IPS DF 19.7 (cell line): ENCODE measurements around the gene EFHC2.

ENCODE experiments used
- DNase-seq: peaks from one replicate; pipeline ENCODE4 v3.0.0-alpha.2; 2013; ENCODE audit warnings: low read depth, low spot score

EFHC2 gene

DNA sequence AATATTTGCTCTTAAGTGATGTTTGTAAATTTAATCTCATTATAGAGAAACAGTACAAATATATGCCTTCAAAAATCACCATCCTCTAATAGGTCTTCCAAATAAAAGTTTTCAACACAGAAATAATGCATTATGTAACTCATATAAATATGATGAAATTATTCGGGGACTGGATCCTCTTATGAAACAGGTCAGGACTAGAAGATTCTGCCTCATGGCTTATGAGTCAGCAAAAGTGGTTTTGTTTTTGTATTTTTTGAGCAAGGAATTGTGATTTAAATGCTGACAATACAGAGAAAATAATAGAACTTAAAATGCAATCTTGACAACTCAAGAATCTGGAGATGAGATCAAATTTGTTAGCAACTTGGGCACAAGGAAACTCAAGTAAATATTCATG, 190.6 kb downstream of the EFHC2 start:
- no peak for DNase-seq

DNA sequence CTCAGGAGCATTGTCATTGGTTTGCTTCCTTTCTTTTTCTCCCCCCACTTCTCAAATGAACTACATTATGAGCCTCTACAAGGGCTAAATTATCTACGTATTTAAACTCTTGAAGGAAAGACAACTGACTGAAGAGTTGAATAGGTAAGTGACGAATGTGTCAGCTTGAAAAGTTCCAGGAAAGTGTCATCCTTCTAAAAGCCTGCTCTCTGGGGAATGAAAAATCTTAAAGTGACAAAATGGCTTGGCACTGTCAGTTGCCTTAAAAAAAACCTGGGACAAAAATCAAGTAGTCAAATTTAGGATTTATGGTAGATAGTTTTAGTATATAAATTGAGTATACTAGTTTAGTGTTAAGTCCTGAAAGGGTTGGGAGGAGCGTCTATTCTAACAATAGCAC, 196.3 kb downstream of the EFHC2 start:
- no peak for DNase-seq

DNA sequence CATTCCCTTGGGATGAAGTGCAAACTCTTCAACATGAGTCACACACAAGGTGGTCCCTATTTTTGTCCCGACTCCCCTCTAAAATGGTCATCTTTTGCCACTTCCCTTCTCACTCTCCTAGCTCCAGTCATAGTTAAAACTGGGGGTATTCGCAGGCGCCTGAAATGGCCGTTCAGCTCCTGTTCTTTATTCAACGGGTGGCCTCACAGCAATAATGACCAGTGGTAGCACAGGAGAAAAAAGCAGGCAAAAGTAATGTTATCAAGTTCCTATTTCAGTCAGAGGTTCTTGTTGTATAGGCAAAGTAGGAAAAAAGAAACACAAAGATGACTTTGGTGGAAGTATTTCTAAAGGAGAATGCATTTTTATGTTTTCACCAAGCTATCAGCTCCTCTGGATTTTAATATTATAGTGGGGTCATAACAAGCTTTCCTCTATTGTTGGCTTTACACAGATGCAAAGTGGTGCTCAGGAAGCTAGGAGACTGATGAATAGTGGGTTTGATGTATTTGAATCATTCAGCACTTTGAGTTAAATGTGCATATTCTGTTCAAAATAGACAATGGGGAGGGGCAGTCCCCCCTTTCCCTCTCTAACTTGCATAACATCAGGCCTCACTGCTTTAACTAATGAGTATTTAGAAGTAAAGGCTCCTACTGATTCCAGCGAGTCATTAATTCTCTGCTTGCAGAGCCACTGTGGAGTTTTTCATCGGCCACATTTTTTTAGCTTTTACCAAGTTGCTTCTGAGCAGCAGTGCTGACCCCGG, 199.1 kb downstream of the EFHC2 start:
- DNase-seq = no peak

DNA sequence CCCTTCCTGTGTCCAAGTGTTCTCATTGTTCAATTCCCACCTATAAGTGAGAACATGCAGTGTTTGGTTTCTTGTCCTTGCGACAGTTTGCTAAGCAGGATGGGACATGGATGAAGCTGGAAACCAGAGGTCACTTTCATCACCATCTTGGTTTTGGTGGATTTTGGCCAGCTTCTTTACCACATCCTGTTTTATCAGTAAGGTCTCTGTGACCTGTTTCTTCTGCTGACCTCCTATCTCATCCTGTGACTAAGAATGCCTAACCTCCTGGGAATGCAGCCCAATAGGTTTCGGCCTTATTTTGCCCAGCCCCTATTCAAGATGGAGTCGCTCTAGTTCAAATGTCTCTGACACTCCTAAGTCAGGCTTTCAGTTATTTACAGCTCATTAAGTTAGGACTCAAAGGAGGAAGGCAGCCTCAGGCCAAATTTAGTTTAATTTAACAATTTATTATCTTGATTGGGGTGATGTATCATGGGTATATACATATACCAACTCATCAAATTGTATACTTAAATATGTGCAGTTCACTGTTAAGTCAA, 200.3 kb downstream of the EFHC2 start:
- DNase-seq = no peak

DNA sequence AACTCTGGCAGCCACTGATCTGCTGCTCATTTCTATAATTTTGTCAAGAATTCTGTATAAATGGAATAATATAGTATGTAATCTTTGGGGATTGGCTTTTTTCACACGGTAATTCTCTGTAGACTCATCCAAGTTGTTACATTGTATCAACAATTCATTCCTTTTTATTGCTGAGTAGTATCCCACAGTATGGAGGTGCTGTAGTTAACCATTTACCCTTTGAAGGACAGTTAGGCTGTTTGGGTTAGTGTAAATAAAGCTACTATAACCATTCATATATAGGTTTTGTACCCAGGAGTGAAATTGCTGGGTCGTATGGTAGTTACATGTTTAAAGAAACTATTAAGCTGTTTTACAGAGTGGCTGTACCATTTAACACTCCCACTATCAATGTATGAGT, 213.3 kb downstream of the EFHC2 start:
- no peak for DNase-seq

DNA sequence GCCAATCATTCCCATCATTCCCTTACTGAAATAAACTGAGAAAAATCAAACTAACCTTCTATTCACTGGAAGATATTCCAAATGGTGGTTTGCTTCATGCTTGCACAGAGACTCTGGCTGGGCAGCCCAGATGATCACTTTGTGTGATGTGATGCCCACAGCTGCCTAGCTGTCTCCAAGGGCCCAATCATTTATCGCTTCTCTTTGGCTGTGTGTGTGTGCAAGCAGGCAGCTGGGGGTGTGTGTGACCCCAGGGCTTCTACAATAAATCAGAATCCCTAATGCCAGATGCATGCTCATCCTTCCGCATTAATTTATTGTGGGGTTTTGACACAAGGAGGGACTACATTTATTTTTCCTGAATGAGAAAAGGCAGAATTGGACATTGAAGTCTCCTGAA, 230.1 kb downstream of the EFHC2 start:
- DNase-seq = no peak

DNA sequence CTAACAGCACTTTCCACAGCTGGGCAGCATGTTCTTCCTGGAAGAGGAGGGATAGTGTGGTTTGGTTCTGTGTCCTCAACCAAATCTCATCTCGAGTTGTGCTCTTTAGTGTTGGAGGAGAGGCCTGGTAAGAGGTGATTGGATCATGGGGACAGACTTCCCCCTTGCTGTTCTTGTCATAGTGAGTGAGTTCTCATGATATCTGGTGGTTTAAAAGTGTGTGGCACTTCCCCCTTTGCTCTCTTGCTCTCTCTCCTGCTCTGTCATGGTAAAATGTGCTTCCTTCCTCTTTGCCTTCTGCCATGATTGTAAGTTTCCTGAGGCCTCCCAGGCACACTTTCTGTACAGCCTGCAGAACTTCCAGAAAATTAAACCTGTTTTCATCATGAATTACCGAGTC, 236.6 kb downstream of the EFHC2 start:
- no peak for DNase-seq

DNA sequence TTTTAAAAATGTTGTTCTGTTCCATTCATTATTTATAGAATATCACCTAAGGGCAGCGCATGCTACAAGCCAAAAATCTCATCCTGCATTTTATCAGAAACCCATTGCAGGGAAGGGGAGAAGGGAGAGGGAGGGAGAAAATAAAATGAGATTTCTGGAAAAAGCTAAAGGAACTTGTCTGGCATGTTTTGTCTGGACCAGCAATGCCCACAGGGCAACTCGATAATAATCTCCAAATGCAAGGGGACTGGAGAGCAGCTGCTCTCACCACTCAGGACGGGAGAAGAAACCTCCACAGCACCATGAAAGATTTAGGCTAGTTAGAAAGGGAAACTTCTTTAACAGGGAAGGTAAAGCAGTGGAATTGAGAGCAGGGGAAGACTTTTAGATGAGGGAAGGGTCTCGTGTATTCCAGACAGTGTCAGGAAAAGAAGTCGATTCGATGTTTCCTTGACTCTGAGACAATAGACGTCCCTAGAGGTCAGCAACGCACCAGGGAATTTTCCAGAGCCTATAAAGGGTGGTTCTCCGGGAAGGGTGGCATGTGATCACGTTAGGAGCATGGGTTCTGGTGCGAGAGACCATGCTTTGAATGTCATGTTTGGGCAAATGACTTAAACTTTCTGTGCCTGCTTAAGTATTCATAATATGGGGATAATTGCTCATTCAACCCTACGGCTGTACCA, 238.1 kb downstream of the EFHC2 start:
- DNase-seq = no peak

DNA sequence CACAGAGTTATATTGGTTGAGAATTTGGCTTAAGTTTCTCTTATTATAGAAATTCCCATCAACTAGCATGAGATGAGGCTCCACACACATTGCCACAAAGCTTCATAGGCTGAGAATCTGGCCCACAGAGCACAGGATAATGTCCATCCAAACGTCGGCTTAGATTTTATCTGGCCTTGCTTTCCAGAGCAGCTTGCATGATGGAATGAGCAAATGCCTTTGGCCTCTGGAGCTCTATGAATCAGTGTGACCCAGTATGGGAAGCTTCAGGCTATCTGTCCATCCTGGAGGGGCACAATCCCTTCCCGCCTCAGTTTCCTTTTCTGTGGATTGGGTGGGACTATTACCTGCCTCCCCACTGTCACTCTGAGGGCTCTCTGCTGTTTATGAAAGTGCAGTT, 238.8 kb downstream of the EFHC2 start:
- no peak for DNase-seq

DNA sequence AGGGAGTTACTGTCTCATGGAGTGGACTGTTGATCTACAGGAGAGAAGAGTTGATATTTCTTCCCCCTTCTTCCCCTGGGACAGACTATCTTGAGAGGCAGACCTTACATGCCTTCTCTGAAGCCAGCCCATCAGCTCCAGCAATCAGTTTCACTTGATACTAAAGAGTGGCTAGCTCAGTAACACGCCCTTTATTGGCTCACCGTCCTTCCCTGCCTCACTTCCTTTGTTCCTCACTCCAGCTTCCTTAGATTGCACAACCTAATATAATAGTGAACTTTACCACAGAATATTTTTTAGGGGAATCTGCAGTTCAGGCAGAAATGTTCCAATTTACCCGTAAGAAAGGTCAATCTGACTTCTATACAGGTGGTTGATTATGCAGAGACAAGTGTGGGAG, 242.2 kb downstream of the EFHC2 start:
- no peak for DNase-seq

DNA sequence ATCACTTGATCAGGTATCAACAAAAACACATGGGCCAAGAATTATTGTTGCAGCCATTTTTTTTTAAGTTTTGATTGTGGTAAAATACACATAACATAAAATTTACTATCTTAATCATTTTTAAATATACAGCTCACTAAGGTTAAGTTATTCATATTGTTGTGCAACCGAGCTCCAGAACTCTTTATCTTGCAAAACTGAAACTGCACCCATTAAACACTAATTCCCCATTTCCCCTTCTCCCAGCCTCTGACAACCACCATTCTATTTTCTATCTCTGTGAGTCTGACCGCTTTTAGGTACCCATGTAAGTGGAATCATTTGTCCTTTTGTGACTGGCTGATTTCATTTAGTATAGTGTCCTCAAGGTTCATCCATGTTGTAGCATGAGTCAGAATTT, 244.1 kb downstream of the EFHC2 start:
- no peak for DNase-seq
